H1 (cell line): ENCODE measurements around the gene LAMTOR5. TPM values are rescaled to one million over a fixed set of nuclear protein-coding genes. Genes with fewer than 3 reads are reported as not detected.

ENCODE experiments used
- CTCF ChIA-PET: fragments of 300-600 bp; sonication (Branson Sonifier 250); formaldehyde crosslinking; loops from one replicate; lab custom pipeline; 2021; ENCODE audit not compliant: partially characterized antibody; lab: Charles Lee
- POLR2A ChIA-PET: fragments of 300-600 bp; sonication (Branson Sonifier 250); formaldehyde crosslinking; loops from one replicate; lab custom pipeline; 2021; ENCODE audit warnings: inconsistent platforms; ENCODE audit not compliant: partially characterized antibody; lab: Charles Lee
- DNase-seq, 2 experiments: peaks; one replicate each; pipeline versions ENCODE4 v3.0.0 to v3.0.0-alpha.2; 2010 to 2022; ENCODE audit warnings: low spot score in 2 of 2, low read depth in 1 of 2, mixed read lengths in 1 of 2
- FAIRE-seq: peaks from 2 replicates; lab custom pipeline; 2011; peaks lifted over from hg19 to GRCh38; lab: Jason Lieb, UNC
- H2AFZ ChIP-seq: 2 replicates; pipeline ENCODE4 v1.8.1; 2012; ENCODE audit warnings: low read length, inconsistent platforms
- H2AK5ac ChIP-seq: 2 replicates; pipeline ENCODE4 v1.6.1; 2013; ENCODE audit warnings: low read depth, low read length
- H2BK120ac ChIP-seq: replicated peaks from 2 replicates; pipeline ENCODE3; 2013; ENCODE audit warnings: low read depth, low read length, inconsistent platforms
- H2BK12ac ChIP-seq: 2 replicates; pipeline ENCODE4 v1.6.1; 2013; ENCODE audit warnings: low read depth, low read length
- H2BK15ac ChIP-seq: 2 replicates; pipeline ENCODE4 v1.6.1; 2013; ENCODE audit warnings: low read length
- H2BK20ac ChIP-seq: 2 replicates; pipeline ENCODE4 v1.6.1; 2013; ENCODE audit warnings: low read length
- H2BK5ac ChIP-seq: 2 replicates; pipeline ENCODE4 v1.6.1; 2013; ENCODE audit warnings: low read depth, low read length
- H3K14ac ChIP-seq: 2 replicates; pipeline ENCODE4 v1.6.1; 2013; ENCODE audit warnings: inconsistent platforms; ENCODE audit not compliant: insufficient read length
- H3K18ac ChIP-seq: 2 replicates; pipeline ENCODE4 v1.6.1; 2013; ENCODE audit warnings: low read length; ENCODE audit errors: extremely low read depth
- H3K23ac ChIP-seq: 2 replicates; pipeline ENCODE4 v1.6.1; 2013; ENCODE audit warnings: inconsistent platforms; ENCODE audit not compliant: insufficient read length
- H3K23me2 ChIP-seq: 2 replicates; pipeline ENCODE4 v1.6.1; 2013; ENCODE audit warnings: low read depth, low read length
- H3K27ac ChIP-seq: 2 replicates; pipeline ENCODE4 v1.6.1; 2011; ENCODE audit warnings: low read depth, low read length, inconsistent platforms
- H3K27me3 ChIP-seq, 4 experiments: replicated peaks in 1 of 4; 1 replicate in 1 of 4; 2 replicates in 3 of 4; pipeline versions ENCODE4 v1.6.1 to v1.8.1; 2011 to 2013; ENCODE audit warnings: low read length in 3 of 4, mild to moderate bottlenecking in 3 of 4, inconsistent platforms in 2 of 4, mixed read lengths in 2 of 4, moderate library complexity in 1 of 4; ENCODE audit not compliant: control insufficient read depth in 3 of 4, insufficient read depth in 3 of 4; ENCODE audit errors: extremely low read depth in 1 of 4
- H3K36me3 ChIP-seq, 4 experiments: 2 replicates each; pipeline versions ENCODE4 v1.6.1 to v1.8.1; 2011 to 2013; ENCODE audit warnings: mild to moderate bottlenecking in 4 of 4, low read length in 3 of 4, moderate library complexity in 2 of 4, control low read depth in 1 of 4, inconsistent platforms in 1 of 4; ENCODE audit not compliant: insufficient read depth in 4 of 4, control insufficient read depth in 2 of 4
- H3K4ac ChIP-seq: replicated peaks from 2 replicates; pipeline ENCODE3; 2013; ENCODE audit warnings: low read length, low read depth, mixed read lengths, inconsistent platforms; ENCODE audit not compliant: insufficient read length
- H3K4me1 ChIP-seq, 4 experiments: replicated peaks in 1 of 4; 1 replicate in 1 of 4; 2 replicates in 3 of 4; pipeline versions ENCODE4 v1.6.1 to v1.8.1; 2011 to 2013; ENCODE audit warnings: low read length in 3 of 4, inconsistent platforms in 2 of 4, mixed read lengths in 1 of 4; ENCODE audit not compliant: insufficient read depth in 4 of 4, control insufficient read depth in 3 of 4
- H3K4me2 ChIP-seq, 2 experiments: 2 replicates each; pipeline versions ENCODE4 v1.6.1 to v1.8.1; 2011 to 2013; ENCODE audit warnings: low read depth in 2 of 2, low read length in 2 of 2, control low read depth in 1 of 2, inconsistent platforms in 1 of 2, mild to moderate bottlenecking in 1 of 2; ENCODE audit not compliant: insufficient read depth in 1 of 2
- H3K4me3 ChIP-seq, 4 experiments: fragments of 200-600, 300-600 bp in 1 of 4; sonication (generic), shearing (Covaris generic), sonication (Bioruptor Twin) in 1 of 4; 2 replicates each; pipeline versions ENCODE4 v1.5.1 to v1.8.1; 2011 to 2016; ENCODE audit warnings: low read length in 4 of 4, low read depth in 3 of 4, control low read depth in 2 of 4, inconsistent platforms in 2 of 4, mild to moderate bottlenecking in 2 of 4, mixed read lengths in 1 of 4, moderate library complexity in 1 of 4; ENCODE audit not compliant: insufficient read depth in 2 of 4; ENCODE audit errors: extremely low read depth in 1 of 4
- H3K56ac ChIP-seq: replicated peaks from 2 replicates; pipeline ENCODE3; 2013; ENCODE audit warnings: low read depth, mild to moderate bottlenecking, mixed read lengths, low read length, inconsistent platforms; ENCODE audit not compliant: insufficient read length
- H3K79me1 ChIP-seq: 2 replicates; pipeline ENCODE4 v1.6.1; 2013; ENCODE audit warnings: low read depth, low read length, control low read depth
- H3K79me2 ChIP-seq, 2 experiments: 2 replicates each; pipeline versions ENCODE4 v1.6.1 to v1.8.1; 2012 to 2013; ENCODE audit warnings: low read length in 2 of 2, mild to moderate bottlenecking in 2 of 2, inconsistent platforms in 1 of 2; ENCODE audit not compliant: insufficient read depth in 2 of 2, control insufficient read depth in 1 of 2
- H3K9ac ChIP-seq, 4 experiments: replicated peaks in 1 of 4; 1 replicate in 1 of 4; 2 replicates in 3 of 4; pipeline versions ENCODE4 v1.6.1 to v1.8.1; 2011 to 2013; ENCODE audit warnings: low read depth in 3 of 4, low read length in 3 of 4, control low read depth in 2 of 4, mild to moderate bottlenecking in 2 of 4, moderate library complexity in 2 of 4, inconsistent platforms in 1 of 4; ENCODE audit errors: extremely low read depth in 1 of 4
- H3K9me3 ChIP-seq, 2 experiments: 2 replicates each; pipeline versions ENCODE4 v1.6.1 to v1.8.1; 2012 to 2013; ENCODE audit warnings: mild to moderate bottlenecking in 2 of 2, moderate library complexity in 2 of 2, control low read depth in 1 of 2, inconsistent platforms in 1 of 2, low read depth in 1 of 2, low read length in 1 of 2, mixed read lengths in 1 of 2; ENCODE audit not compliant: insufficient read depth in 2 of 2
- H4K20me1 ChIP-seq, 2 experiments: replicated peaks in 1 of 2; 2 replicates each; pipeline versions ENCODE3 to v1.8.1; 2011 to 2013; ENCODE audit warnings: inconsistent platforms in 2 of 2, low read length in 2 of 2, mild to moderate bottlenecking in 1 of 2; ENCODE audit not compliant: insufficient read depth in 2 of 2, control insufficient read depth in 1 of 2
- H4K5ac ChIP-seq: 2 replicates; pipeline ENCODE4 v1.6.1; 2013; ENCODE audit warnings: low read length, low read depth, mixed read lengths, inconsistent platforms; ENCODE audit not compliant: insufficient read length
- H4K8ac ChIP-seq: 2 replicates; pipeline ENCODE4 v1.8.0; 2013; ENCODE audit warnings: mild to moderate bottlenecking, moderate library complexity, low read length, inconsistent platforms; ENCODE audit not compliant: insufficient read depth; ENCODE audit errors: extremely low read depth
- H4K91ac ChIP-seq: replicated peaks from 2 replicates; pipeline ENCODE3; 2013; ENCODE audit warnings: low read length, mixed read lengths, inconsistent platforms; ENCODE audit not compliant: insufficient read length
- ATF2 ChIP-seq: IDR thresholded peaks from 2 replicates; pipeline ENCODE4 v1.6.1; 2012; ENCODE audit warnings: low read length, inconsistent platforms
- E2F6 ChIP-seq: IDR thresholded peaks from 2 replicates; pipeline ENCODE4 v1.6.1; 2012; ENCODE audit warnings: inconsistent platforms
- EZH2 ChIP-seq: fragments of 200-600 bp; sonication (generic); IDR thresholded peaks from 2 replicates; pipeline ENCODE4 v1.7.1; 2012; ENCODE audit warnings: low read depth, mild to moderate bottlenecking, moderate library complexity, low read length, inconsistent platforms; ENCODE audit not compliant: severe bottlenecking
- JUN ChIP-seq: IDR thresholded peaks from 2 replicates; pipeline ENCODE4 v1.6.1; 2011; ENCODE audit warnings: low read depth, mild to moderate bottlenecking, improper control_type of control experiment, low read length
- SAP30 ChIP-seq: fragments of 300-600 bp; sonication (generic); IDR thresholded peaks from 2 replicates; pipeline ENCODE4 v1.7.1; 2012; ENCODE audit warnings: low read length, moderate library complexity, mild to moderate bottlenecking, inconsistent platforms; ENCODE audit not compliant: insufficient read depth, insufficient replicate concordance
- SIRT6 ChIP-seq: IDR thresholded peaks from one replicate; pipeline ENCODE4 v1.7.1; 2012; ENCODE audit warnings: low read length, inconsistent platforms
- SIX5 ChIP-seq: IDR thresholded peaks from 2 replicates; pipeline ENCODE4 v1.6.1; 2011; ENCODE audit warnings: mild to moderate bottlenecking, low read depth, low read length
- TAF7 ChIP-seq: optimal IDR thresholded peaks from 2 replicates; pipeline ENCODE3; 2011; ENCODE audit warnings: low read depth, mild to moderate bottlenecking, inconsistent platforms, low read length, moderate library complexity, borderline replicate concordance
- TBP ChIP-seq: IDR thresholded peaks from 2 replicates; pipeline ENCODE4 v1.6.1; 2011; ENCODE audit warnings: low read depth, low read length, improper control_type of control experiment
- WGBS, 2 experiments: shearing (Covaris generic) in 1 of 2; methylation state at CpG; one replicate each; pipeline versions ENCODE4 v1.1.6 to v1.1.7; 2013 to 2015; ENCODE audit warnings: low lambda C conversion rate in 2 of 2, mixed read lengths in 2 of 2, inconsistent platforms in 1 of 2, low coverage in 1 of 2, missing lambda C conversion rate in 1 of 2; ENCODE audit not compliant: insufficient replicate concordance in 2 of 2, insufficient coverage in 1 of 2, insufficient read length in 1 of 2; ENCODE audit errors: extremely low coverage in 1 of 2, missing lambda C conversion rate in 1 of 2; 5-methylcytosine and 5-hydroxymethylcytosine counted together
- polyA plus RNA-seq, 7 experiments: library from polyadenylated mRNA; depleted of rRNA in 3 of 7; stranded (reverse) in 5 of 7; unstranded in 2 of 7; fragments of >200 nt in 5 of 7; fragments of 200-250 nt in 2 of 7; gene quantifications; 1 replicate in 5 of 7; 2 replicates in 1 of 7; 4 replicates in 1 of 7; pipeline versions ENCODE4 v1.2.1 to v1.2.3, GENCODE V29; 2011 to 2013; ENCODE audit warnings: missing spikeins in 2 of 7, mixed read lengths in 2 of 7
- total RNA-seq: library from RNA; stranded (reverse); fragmentation: NEBNext Ultra II Directional; extraction: Animal tissue kit (Norgen Biotek cat#: 25700); gene quantifications from 2 replicates; pipeline ENCODE4 v1.2.1, GENCODE V29; 2021

Gene LAMTOR5
- total and polyA plus RNA-seq, 2 of the 8 experiments (the other 6 are each of a cell fraction or from before 2014, with no cell fraction given), result 84.4 to 297 TPM

GRCh38 chr1:110384581-110385321, 22.7 kb downstream of the LAMTOR5 start:
- no peak overlapping the region for H3K4me2 ChIP-seq
- H3K4me3 ChIP-seq, result no peak overlapping the region
- H4K8ac ChIP-seq, result no peak overlapping the region
- H3K9ac ChIP-seq, result no peak overlapping the region
- H3K4ac ChIP-seq, result no peak overlapping the region
- no peak overlapping the region for H2AFZ ChIP-seq
- H3K27ac ChIP-seq, result no peak overlapping the region
- FAIRE-seq (no peak), DNase-seq (no peak)
- no peak overlapping the region for H2BK20ac ChIP-seq
- H3K9me3 ChIP-seq, result no peaks in the 10 kb centered on the region
- H2BK12ac ChIP-seq, result no peak overlapping the region
- no peak overlapping the region for H3K56ac ChIP-seq
- H2BK120ac ChIP-seq, result no peak overlapping the region
- no peak overlapping the region for H3K18ac ChIP-seq
- H3K36me3 ChIP-seq, result peaks cover 0 to 6% (median 0%) of the 10 kb centered on the region in 4 experiments; a peak in 2 of 8 replicates
- 91% methylated on average over 19 of the region's 19 CpGs; no CpG with 5 or more reads in 1 of the 2 experiments for WGBS, 2 experiments
- no peak overlapping the region for H3K23ac ChIP-seq
- no peak overlapping the region for H4K5ac ChIP-seq
- CTCF ChIA-PET, result interaction anchor here (0.9 to 3.5 kb wide), 7 partner anchors 35 to 188 kb away, joined by 3 to 12 read pairs (median 4); no protein-coding TSS in a partner anchor
- H3K14ac ChIP-seq, result no peak overlapping the region
- no peaks in the 10 kb centered on the region for H3K27me3 ChIP-seq
- H2BK5ac ChIP-seq, result no peak overlapping the region
- H3K23me2 ChIP-seq, result no peaks in the 10 kb centered on the region
- POLR2A ChIA-PET, result interaction anchor here (0.7 to 1.3 kb wide), 3 partner anchors 12 to 21 kb away, joined by 3 read pairs; no protein-coding TSS in a partner anchor
- no peak overlapping the region for H2BK15ac ChIP-seq
- no peak overlapping the region for H2AK5ac ChIP-seq
- H3K79me1 ChIP-seq, result no peaks in the 10 kb centered on the region
- no peak for TF ChIP-seq JUN
- no peak for TF ChIP-seq SAP30
- no peak for TF ChIP-seq TBP
- no peak for TF ChIP-seq TAF7
- no peak for TF ChIP-seq E2F6
- no peak for TF ChIP-seq SIRT6
- no peak for TF ChIP-seq ATF2
- no peak for TF ChIP-seq EZH2
- TF ChIP-seq SIX5, result no peak
- no peaks in the 10 kb centered on the region for H3K79me2 ChIP-seq
- no peaks in the 10 kb centered on the region for H3K4me1 ChIP-seq
- H4K91ac ChIP-seq, result no peak overlapping the region
- no peaks in the 10 kb centered on the region for H4K20me1 ChIP-seq
